GM21619 (cell line): ENCODE measurements around the gene SVOPL.
"Not testable (repeated sequence)": the region's sequence is repeated elsewhere in the genome, so short reads cannot be mapped to it uniquely, and the experiment has no call there.

ENCODE experiments used
- ATAC-seq: cut with Tn5 transposase; IDR thresholded peaks from one replicate; pipeline ENCODE4 v1.9.1; 2021; ENCODE audit not compliant: unreplicated experiment

Gene SVOPL

GRCh38 chr7:138701537-138701923 is 368 bp upstream of the SVOPL start:
- ATAC-seq = no peak

GRCh38 chr7:138699661-138700060 is 1.5 kb downstream of the SVOPL start:
- ATAC-seq = no peak

- ATAC-seq = no peak
These were observed 2.9 kb downstream of the SVOPL start for GRCh38 chr7:138698281-138698680.

- ATAC-seq = no peak
These were observed 3.5 kb downstream of the SVOPL start for GRCh38 chr7:138697535-138698182.

GRCh38 chr7:138695776-138696175 is 5.4 kb downstream of the SVOPL start:
- not testable (repeated sequence) for ATAC-seq

GRCh38 chr7:138695106-138695505 is 6.1 kb downstream of the SVOPL start:
- ATAC-seq = no peak

GRCh38 chr7:138691178-138691577 is 10.0 kb downstream of the SVOPL start:
- no peak for ATAC-seq

GRCh38 chr7:138690495-138690894 is 10.7 kb downstream of the SVOPL start:
- ATAC-seq = no peak

GRCh38 chr7:138688037-138688436 is 13.1 kb downstream of the SVOPL start:
- ATAC-seq = not testable (repeated sequence)

- ATAC-seq = no peak
These were observed 16.8 kb downstream of the SVOPL start for GRCh38 chr7:138684340-138684739.

GRCh38 chr7:138679793-138680192 is 21.4 kb downstream of the SVOPL start:
- no peak for ATAC-seq

GRCh38 chr7:138670594-138670993 is 30.6 kb downstream of the SVOPL start:
- ATAC-seq = no peak

GRCh38 chr7:138669364-138669763 is 31.8 kb downstream of the SVOPL start:
- no peak for ATAC-seq

GRCh38 chr7:138668946-138669345 is 32.2 kb downstream of the SVOPL start:
- ATAC-seq = no peak

GRCh38 chr7:138668229-138668596 is 32.9 kb downstream of the SVOPL start:
- no peak for ATAC-seq

GRCh38 chr7:138667535-138668228 is 33.5 kb downstream of the SVOPL start:
- no peak for ATAC-seq

GRCh38 chr7:138666385-138666784 is 34.8 kb downstream of the SVOPL start:
- ATAC-seq = no peak

- ATAC-seq = no peak
These were observed 35.5 kb downstream of the SVOPL start for GRCh38 chr7:138665669-138666140.

GRCh38 chr7:138665249-138665648 is 35.9 kb downstream of the SVOPL start:
- no peak for ATAC-seq

GRCh38 chr7:138663725-138664710 is 37.1 kb downstream of the SVOPL start:
- no peak for ATAC-seq

- no peak for ATAC-seq
These were observed 38.2 kb downstream of the SVOPL start for GRCh38 chr7:138662991-138663320.
